H9 (cell line): ENCODE results near the gene ACBD6. TPM values are rescaled to one million over a fixed set of nuclear protein-coding genes. Genes with fewer than 3 reads are reported as not detected.
A peak's percentile ranks its signal among the peaks of the same experiment; 100 is the strongest.

Source experiments
- DNase-seq: peaks from one replicate; pipeline ENCODE4 v3.0.0-alpha.2; 2017
- H2AFZ ChIP-seq: one replicate; pipeline ENCODE4 v1.6.1; 2013; ENCODE audit warnings: mild to moderate bottlenecking, low read length, control low read depth, moderate library complexity
- H2AK5ac ChIP-seq: 2 replicates; pipeline ENCODE4 v1.6.1; 2013; ENCODE audit warnings: low read length, control low read depth, mixed read lengths; ENCODE audit not compliant: insufficient read length
- H2BK120ac ChIP-seq: one replicate; pipeline ENCODE4 v1.6.1; 2013; ENCODE audit warnings: low read depth, mild to moderate bottlenecking, low read length, control low read depth, inconsistent platforms; ENCODE audit not compliant: poor library complexity, severe bottlenecking
- H2BK12ac ChIP-seq: 2 replicates; pipeline ENCODE4 v1.6.1; 2013; ENCODE audit warnings: low read length, control low read depth, mixed read lengths, low read depth; ENCODE audit not compliant: insufficient read length
- H2BK15ac ChIP-seq: 2 replicates; pipeline ENCODE4 v1.6.1; 2013; ENCODE audit warnings: low read depth, low read length, control low read depth
- H2BK20ac ChIP-seq: one replicate; pipeline ENCODE4 v1.6.1; 2013; ENCODE audit warnings: low read depth, mild to moderate bottlenecking, low read length, control low read depth, inconsistent platforms; ENCODE audit not compliant: poor library complexity, severe bottlenecking
- H2BK5ac ChIP-seq: 2 replicates; pipeline ENCODE4 v1.6.1; 2013; ENCODE audit warnings: low read length, control low read depth, mixed read lengths; ENCODE audit not compliant: insufficient read length
- H3K14ac ChIP-seq: 2 replicates; pipeline ENCODE4 v1.6.1; 2013; ENCODE audit warnings: low read length, control low read depth; ENCODE audit not compliant: insufficient read depth
- H3K18ac ChIP-seq: 2 replicates; pipeline ENCODE4 v1.6.1; 2013; ENCODE audit warnings: low read depth, mild to moderate bottlenecking, mixed read lengths, low read length, control low read depth; ENCODE audit not compliant: insufficient read length
- H3K23ac ChIP-seq: 2 replicates; pipeline ENCODE4 v1.6.1; 2013; ENCODE audit warnings: low read length, control low read depth, mixed read lengths, low read depth; ENCODE audit not compliant: insufficient read length
- H3K23me2 ChIP-seq: 2 replicates; pipeline ENCODE4 v1.6.1; 2013; ENCODE audit warnings: low read depth, mild to moderate bottlenecking, mixed read lengths, low read length, control low read depth; ENCODE audit not compliant: insufficient read length, poor library complexity, severe bottlenecking
- H3K27ac ChIP-seq: 2 replicates; pipeline ENCODE4 v1.5.1; 2013; ENCODE audit warnings: low read length, control low read depth, mixed read lengths, low read depth; ENCODE audit not compliant: insufficient read length
- H3K27me3 ChIP-seq: 2 replicates; pipeline ENCODE4 v1.6.1; 2013; ENCODE audit warnings: low read length, control low read depth, inconsistent platforms; ENCODE audit not compliant: insufficient read depth
- H3K4ac ChIP-seq: 2 replicates; pipeline ENCODE4 v1.6.1; 2013; ENCODE audit warnings: low read depth, mild to moderate bottlenecking, control low read depth, inconsistent platforms, low read length, moderate library complexity
- H3K4me1 ChIP-seq: 2 replicates; pipeline ENCODE4 v1.6.1; 2013; ENCODE audit warnings: low read length, control low read depth, inconsistent platforms; ENCODE audit not compliant: insufficient read depth
- H3K4me2 ChIP-seq: 2 replicates; pipeline ENCODE4 v1.6.1; 2013; ENCODE audit warnings: low read length, control low read depth, mixed read lengths; ENCODE audit not compliant: insufficient read length, insufficient read depth
- H3K56ac ChIP-seq: 2 replicates; pipeline ENCODE4 v1.6.1; 2013; ENCODE audit warnings: low read depth, mild to moderate bottlenecking, mixed read lengths, low read length, control low read depth; ENCODE audit not compliant: insufficient read length
- H3K79me1 ChIP-seq: 2 replicates; pipeline ENCODE4 v1.6.1; 2013; ENCODE audit warnings: low read depth, mild to moderate bottlenecking, moderate library complexity, low read length, control low read depth, inconsistent platforms; ENCODE audit not compliant: insufficient read depth, poor library complexity, severe bottlenecking
- H3K79me2 ChIP-seq: 2 replicates; pipeline ENCODE4 v1.6.1; 2013; ENCODE audit warnings: low read length, control low read depth, inconsistent platforms; ENCODE audit not compliant: insufficient read depth
- H3K9ac ChIP-seq: 2 replicates; pipeline ENCODE4 v1.6.1; 2013; ENCODE audit warnings: low read length, control low read depth, mixed read lengths; ENCODE audit not compliant: insufficient read length; ENCODE audit errors: extremely low read depth
- H3K9me3 ChIP-seq: one replicate; pipeline ENCODE4 v1.6.1; 2013; ENCODE audit warnings: low read depth, low read length, inconsistent platforms; ENCODE audit not compliant: control insufficient read depth
- H3T11ph ChIP-seq: one replicate; pipeline ENCODE4 v1.6.1; 2013; ENCODE audit warnings: mild to moderate bottlenecking, low read length, control low read depth, inconsistent platforms
- H4K20me1 ChIP-seq: one replicate; pipeline ENCODE4 v1.6.1; 2013; ENCODE audit not compliant: control insufficient read depth, insufficient read length, insufficient read depth
- H4K5ac ChIP-seq: 2 replicates; pipeline ENCODE4 v1.6.1; 2013; ENCODE audit warnings: low read depth, mild to moderate bottlenecking, mixed read lengths, low read length, control low read depth; ENCODE audit not compliant: insufficient read length
- H4K8ac ChIP-seq: replicated peaks from 2 replicates; pipeline ENCODE4 v1.6.1; 2013; ENCODE audit warnings: low read length, control low read depth, mixed read lengths, low read depth; ENCODE audit not compliant: insufficient read length
- H4K91ac ChIP-seq: 2 replicates; pipeline ENCODE4 v1.6.1; 2013; ENCODE audit warnings: low read depth, mild to moderate bottlenecking, moderate library complexity, mixed read lengths, low read length, control low read depth; ENCODE audit not compliant: insufficient read length
- H3K27ac Mint-ChIP-seq, 3 experiments: 2 replicates in 2 of 3; 3 replicates in 1 of 3; pipeline ENCODE4 v1.8.0; 2020 to 2021; ENCODE audit warnings: mixed read lengths in 3 of 3, mild to moderate bottlenecking in 1 of 3, moderate library complexity in 1 of 3
- H3K27me3 Mint-ChIP-seq: 2 replicates; pipeline ENCODE4 v1.8.0; 2021; ENCODE audit warnings: low read depth, mild to moderate bottlenecking, moderate library complexity, mixed read lengths
- H3K36me3 Mint-ChIP-seq, 3 experiments: 2 replicates in 2 of 3; 3 replicates in 1 of 3; pipeline ENCODE4 v1.8.0; 2020 to 2021; ENCODE audit warnings: low read depth in 3 of 3, mixed read lengths in 3 of 3; ENCODE audit not compliant: insufficient read depth in 1 of 3
- H3K4me1 Mint-ChIP-seq, 2 experiments: 2 replicates each; pipeline ENCODE4 v1.8.0; 2020; ENCODE audit warnings: mixed read lengths in 2 of 2
- H3K4me3 Mint-ChIP-seq, 2 experiments: 2 replicates in 1 of 2; 3 replicates in 1 of 2; pipeline ENCODE4 v1.8.0; 2020 to 2021; ENCODE audit warnings: mild to moderate bottlenecking in 2 of 2, mixed read lengths in 2 of 2, moderate library complexity in 1 of 2
- H3K9me3 Mint-ChIP-seq, 2 experiments: 2 replicates in 1 of 2; 3 replicates in 1 of 2; pipeline ENCODE4 v1.8.0; 2020; ENCODE audit warnings: mild to moderate bottlenecking in 2 of 2, mixed read lengths in 2 of 2, moderate library complexity in 1 of 2
- CTCF ChIP-seq: fragments of 200-600 bp; sonication (generic); conservative IDR thresholded peaks from 3 replicates; pipeline ENCODE4 v1.8.0; 2021; ENCODE audit warnings: antibody characterized with exemption, mild to moderate bottlenecking
- WGBS: extraction: QIAGEN DNeasy Blood & Tissue Kit; methylation state at CpG from one replicate; pipeline ENCODE4 v1.1.7; 2013; ENCODE audit warnings: missing lambda C conversion rate, low lambda C conversion rate, mixed read lengths; ENCODE audit not compliant: insufficient read length; ENCODE audit errors: extremely low coverage; 5-methylcytosine and 5-hydroxymethylcytosine counted together
- total RNA-seq: library from RNA; stranded (reverse); gene quantifications from 2 replicates; pipeline ENCODE4 v1.2.1, GENCODE V29; 2021

Gene ACBD6
- total RNA-seq, 1 experiment from 2014 or later: 51.4 TPM

- Histone ChIP-seq H4K91ac (no peak overlapping the region), H4K8ac (no peak overlapping the region), H3K27me3 (no peaks in the 10 kb centered on the region), H3K56ac (no peak overlapping the region), H3K4me1 (peaks cover 5% of the 10 kb centered on the region; the same call in 1 of the 2 replicates), H3K14ac (no peak overlapping the region), H3K27ac (no peak overlapping the region), H3K9me3 (no peaks in the 10 kb centered on the region), H4K5ac (no peak overlapping the region), H3T11ph (no peak overlapping the region), H3K4ac (no peak overlapping the region), H3K23me2 (no peaks in the 10 kb centered on the region), H3K18ac (no peak overlapping the region), H2BK12ac (no peak overlapping the region), H3K4me2 (no peak overlapping the region), H2BK5ac (no peak overlapping the region), H2AFZ (no peak overlapping the region), H3K23ac (no peak overlapping the region), H3K79me2 (no peaks in the 10 kb centered on the region), H4K20me1 (no peaks in the 10 kb centered on the region), H2BK15ac (no peak overlapping the region), H2AK5ac (no peak overlapping the region), H3K9ac (no peak overlapping the region), H2BK20ac (no peak overlapping the region), H3K79me1 (no peaks in the 10 kb centered on the region), H2BK120ac (no peak overlapping the region)
- no peak overlapping the region for H3K4me3 Mint-ChIP-seq
- H3K9me3 Mint-ChIP-seq: no peaks in the 10 kb centered on the region
- no peak for DNase-seq
- peaks cover 38 to 48% of the 10 kb centered on the region in 2 experiments for H3K4me1 Mint-ChIP-seq
- no peak for TF ChIP-seq CTCF
- no CpG with 5 or more reads among the region's 16 CpGs for WGBS
- H3K27me3 Mint-ChIP-seq: peaks cover 3% of the 10 kb centered on the region
- H3K27ac Mint-ChIP-seq: peak overlapping the region in 1 of 3 experiments; percentile 91; a peak in 2 of 7 replicates
- H3K36me3 Mint-ChIP-seq: no peaks in the 10 kb centered on the region
Measured at GRCh38 chr1:180250883-180251509, 251.4 kb downstream of the ACBD6 start.
